Measurements from ENCODE around the gene GRIK4.
"Not testable (repeated sequence)": the region's sequence is repeated elsewhere in the genome, so short reads cannot be mapped to it uniquely, and the experiment has no call there.

GRIK4 gene

DNA sequence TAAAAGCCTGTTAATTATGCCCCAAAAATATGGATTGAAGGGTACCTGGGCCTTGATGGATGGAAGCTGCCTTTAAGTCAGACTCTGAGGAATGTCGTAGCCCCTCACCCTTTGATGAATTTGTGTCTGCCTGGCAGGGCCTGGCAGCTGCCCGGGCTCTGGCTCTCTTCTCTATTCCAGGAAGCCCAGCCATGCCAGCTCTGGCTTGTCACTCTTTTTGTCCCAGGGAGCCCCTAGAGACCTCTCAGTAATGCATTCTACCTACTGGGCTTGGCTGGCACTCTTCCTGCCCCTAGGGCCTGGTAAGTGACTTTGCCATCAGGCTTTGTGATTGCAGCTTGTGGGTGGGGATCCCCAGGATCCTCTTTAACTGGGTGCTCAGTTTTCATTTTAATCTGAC lies 103.8 kb downstream of the GRIK4 start:
- in situ Hi-C loops (cut with HindIII; ENCODE audit: low sequenced_read_pairs): no loop called here
- TF ChIP-seq, protein P1, sequence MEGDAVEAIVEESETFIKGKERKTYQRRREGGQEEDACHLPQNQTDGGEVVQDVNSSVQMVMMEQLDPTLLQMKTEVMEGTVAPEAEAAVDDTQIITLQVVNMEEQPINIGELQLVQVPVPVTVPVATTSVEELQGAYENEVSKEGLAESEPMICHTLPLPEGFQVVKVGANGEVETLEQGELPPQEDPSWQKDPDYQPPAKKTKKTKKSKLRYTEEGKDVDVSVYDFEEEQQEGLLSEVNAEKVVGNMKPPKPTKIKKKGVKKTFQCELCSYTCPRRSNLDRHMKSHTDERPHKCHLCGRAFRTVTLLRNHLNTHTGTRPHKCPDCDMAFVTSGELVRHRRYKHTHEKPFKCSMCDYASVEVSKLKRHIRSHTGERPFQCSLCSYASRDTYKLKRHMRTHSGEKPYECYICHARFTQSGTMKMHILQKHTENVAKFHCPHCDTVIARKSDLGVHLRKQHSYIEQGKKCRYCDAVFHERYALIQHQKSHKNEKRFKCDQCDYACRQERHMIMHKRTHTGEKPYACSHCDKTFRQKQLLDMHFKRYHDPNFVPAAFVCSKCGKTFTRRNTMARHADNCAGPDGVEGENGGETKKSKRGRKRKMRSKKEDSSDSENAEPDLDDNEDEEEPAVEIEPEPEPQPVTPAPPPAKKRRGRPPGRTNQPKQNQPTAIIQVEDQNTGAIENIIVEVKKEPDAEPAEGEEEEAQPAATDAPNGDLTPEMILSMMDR (IDR thresholded peaks at IDR 0.05; ENCODE audit: low read depth, low read length): no peak
- DNase-seq (ENCODE audit: low read depth, low spot score): no peak
- H3K4me3 ChIP-seq (ENCODE audit: low read depth, low read length): no peak overlapping the region

DNA sequence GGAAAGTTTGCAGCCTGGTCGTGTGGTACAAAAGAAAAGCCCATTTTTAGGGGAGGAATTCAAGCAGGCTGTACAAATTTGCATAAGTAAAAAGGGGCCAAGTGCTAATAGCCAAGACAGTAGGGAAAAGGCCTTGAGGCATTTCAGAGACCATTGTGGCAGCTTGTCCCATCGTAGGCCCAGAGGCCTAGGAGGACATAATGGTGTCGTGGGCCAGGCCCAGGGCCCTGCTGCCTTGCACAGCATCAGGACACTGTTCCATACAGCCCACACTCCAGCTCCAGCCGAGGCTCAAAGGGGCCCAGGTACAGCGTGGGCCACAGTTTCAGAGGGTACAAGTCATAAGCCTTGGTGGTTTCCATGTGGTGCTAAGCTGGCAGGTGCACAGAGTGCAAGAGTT lies 106.9 kb downstream of the GRIK4 start:
- TF ChIP-seq, protein P1 (IDR thresholded peaks at IDR 0.05; ENCODE audit: low read depth, low read length): no peak
- DNase-seq (ENCODE audit: low read depth, low spot score): no peak
- H3K4me3 ChIP-seq (ENCODE audit: low read depth, low read length): no peak overlapping the region
- in situ Hi-C loops (cut with HindIII; ENCODE audit: low sequenced_read_pairs): no loop called here

DNA sequence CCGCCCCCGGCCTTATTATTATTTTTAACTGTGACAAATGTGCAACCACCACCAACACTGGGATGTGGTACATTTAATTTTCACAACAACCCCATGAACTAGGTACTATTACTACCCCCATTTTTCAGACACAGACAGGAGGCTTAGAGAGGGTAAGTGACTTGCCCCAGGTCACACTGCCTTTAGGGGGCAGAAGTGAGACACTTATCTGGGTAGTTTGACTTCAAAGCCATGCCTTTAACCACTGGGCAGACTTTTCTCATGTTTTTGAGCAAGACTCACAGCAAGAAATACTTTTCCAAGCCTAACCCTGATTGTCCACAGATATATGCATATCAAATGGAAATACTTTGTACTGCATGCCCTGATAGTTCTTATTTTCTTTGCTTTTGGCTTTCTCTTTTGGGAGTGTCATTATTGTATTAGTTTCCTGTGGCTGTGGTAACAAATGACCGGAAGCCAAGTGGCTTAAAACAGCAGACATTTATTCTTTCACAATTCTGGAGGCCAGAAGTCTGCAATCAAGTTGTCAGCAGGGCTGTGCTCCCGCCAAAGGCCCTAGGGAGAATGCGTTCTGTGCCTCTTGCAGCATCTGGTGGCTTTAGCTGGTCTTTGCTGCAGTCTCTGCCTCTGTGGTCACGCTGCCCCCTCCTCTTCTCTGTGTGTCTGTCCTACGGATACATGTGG lies 110.8 kb downstream of the GRIK4 start:
- no peak overlapping the region for H3K4me3 ChIP-seq (ENCODE audit: low read depth, low read length)
- DNase-seq (ENCODE audit: low read depth, low spot score): no peak
- in situ Hi-C loops (cut with HindIII; ENCODE audit: low sequenced_read_pairs): no loop called here
- TF ChIP-seq, protein P1 (IDR thresholded peaks at IDR 0.05; ENCODE audit: low read depth, low read length): no peak

GRCh38 chr11:120624992-120625391 lies 113.4 kb downstream of the GRIK4 start:
- H3K4me3 ChIP-seq (ENCODE audit: low read depth, low read length); DNase-seq (ENCODE audit: low read depth, low spot score); in situ Hi-C loops (cut with HindIII; ENCODE audit: low sequenced_read_pairs): not testable (repeated sequence)

DNA sequence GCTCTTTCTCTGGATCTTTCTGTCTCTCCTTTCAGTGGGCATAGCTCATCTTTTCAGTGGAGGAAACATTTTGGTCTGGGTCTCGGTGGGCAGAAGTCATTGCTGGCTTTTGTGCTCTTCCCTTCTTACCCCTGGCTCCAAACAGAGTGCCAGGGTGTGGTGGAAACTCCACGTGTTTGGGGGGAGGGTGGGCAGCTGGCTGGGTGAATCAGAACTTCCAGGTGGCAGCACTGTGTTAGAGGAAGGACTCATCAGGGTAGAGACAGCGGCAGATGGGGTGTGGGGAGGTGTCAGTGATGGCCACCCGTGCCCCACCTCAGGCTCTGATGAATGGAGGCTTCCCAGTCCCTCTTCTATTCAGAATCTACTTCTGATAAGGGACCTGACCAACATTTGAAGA lies 114.0 kb downstream of the GRIK4 start:
- no peak for DNase-seq (ENCODE audit: low read depth, low spot score)
- in situ Hi-C loops (cut with HindIII; ENCODE audit: low sequenced_read_pairs): no loop called here
- no peak overlapping the region for H3K4me3 ChIP-seq (ENCODE audit: low read depth, low read length)
- TF ChIP-seq, protein P1 (IDR thresholded peaks at IDR 0.05; ENCODE audit: low read depth, low read length): no peak

- no peak for DNase-seq (ENCODE audit: low read depth, low spot score)
- in situ Hi-C loops (cut with HindIII; ENCODE audit: low sequenced_read_pairs): no loop called here
- TF ChIP-seq, protein P1 (IDR thresholded peaks at IDR 0.05; ENCODE audit: low read depth, low read length): no peak
- no peak overlapping the region for H3K4me3 ChIP-seq (ENCODE audit: low read depth, low read length)
Observed at GRCh38 chr11:120626791-120627190, 115.2 kb downstream of the GRIK4 start.

DNA sequence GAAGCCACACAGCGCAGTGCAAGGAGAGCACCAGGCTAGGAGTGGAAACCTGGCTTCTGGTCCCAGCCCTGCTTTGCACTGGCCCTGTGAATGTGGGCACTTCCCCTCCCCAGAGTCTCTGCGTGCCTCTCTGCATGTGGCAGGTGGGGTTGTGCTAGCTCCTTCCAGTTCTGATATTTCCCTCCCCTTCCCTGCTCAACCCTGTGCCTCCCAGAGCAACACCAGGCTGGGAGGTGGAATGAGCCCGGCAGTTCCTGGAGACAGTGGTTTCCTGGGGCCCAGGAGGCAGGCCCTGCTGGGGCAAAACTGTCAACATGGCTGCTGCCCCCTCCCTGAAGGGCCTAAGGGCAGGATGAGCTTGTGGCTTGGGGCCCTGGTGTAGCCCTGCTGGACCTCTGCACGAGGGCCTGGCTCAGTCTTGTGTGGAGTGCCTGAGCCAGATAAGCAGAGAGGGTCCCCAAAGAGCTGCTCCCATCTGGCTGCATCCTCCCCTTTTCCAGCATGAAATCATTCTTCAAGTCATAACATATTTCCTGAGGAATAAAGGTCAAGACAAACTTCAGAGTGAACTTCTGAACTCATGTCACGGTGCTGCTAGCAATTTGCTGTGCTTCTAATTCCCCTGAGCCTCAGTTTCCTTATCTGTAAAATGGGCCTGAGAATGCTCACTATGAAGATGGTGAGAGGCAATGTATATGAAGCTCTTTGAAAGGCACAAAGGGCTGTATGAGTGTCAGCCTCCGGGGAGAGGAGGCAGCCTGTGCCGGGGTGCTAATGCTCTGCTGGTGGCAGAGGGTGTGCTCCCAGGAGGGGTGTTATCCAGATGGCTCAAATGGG lies 116.0 kb downstream of the GRIK4 start:
- no peak for DNase-seq (ENCODE audit: low read depth, low spot score)
- in situ Hi-C loops (cut with HindIII; ENCODE audit: low sequenced_read_pairs): no loop called here
- no peak overlapping the region for H3K4me3 ChIP-seq (ENCODE audit: low read depth, low read length)
- TF ChIP-seq, protein P1 (IDR thresholded peaks at IDR 0.05; ENCODE audit: low read depth, low read length): no peak

All from astrocyte of the spinal cord (primary cell).